HG02610 (cell line): Measurements from ENCODE around the gene C1orf50.
"Not testable (repeated sequence)": the region's sequence is repeated elsewhere in the genome, so short reads cannot be mapped to it uniquely, and the experiment has no call there.

Source experiments
- ATAC-seq: cut with Tn5 transposase; IDR thresholded peaks from one replicate; pipeline ENCODE4 v1.9.1; 2021; ENCODE audit warnings: mild to moderate bottlenecking, moderate library complexity; ENCODE audit not compliant: unreplicated experiment

C1orf50 gene

GRCh38 chr1:42766741-42767509 is at the start of gene C1orf50, which contains the start of gene P3H1:
C1orf50 (plus strand) TSS chr1:42767249; CDS start chr1:42767312, 63 bp downstream.
P3H1 (minus strand) TSS chr1:42767028; CDS start chr1:42766971, 57 bp downstream.
- peak; percentile 92 for ATAC-seq

DNA sequence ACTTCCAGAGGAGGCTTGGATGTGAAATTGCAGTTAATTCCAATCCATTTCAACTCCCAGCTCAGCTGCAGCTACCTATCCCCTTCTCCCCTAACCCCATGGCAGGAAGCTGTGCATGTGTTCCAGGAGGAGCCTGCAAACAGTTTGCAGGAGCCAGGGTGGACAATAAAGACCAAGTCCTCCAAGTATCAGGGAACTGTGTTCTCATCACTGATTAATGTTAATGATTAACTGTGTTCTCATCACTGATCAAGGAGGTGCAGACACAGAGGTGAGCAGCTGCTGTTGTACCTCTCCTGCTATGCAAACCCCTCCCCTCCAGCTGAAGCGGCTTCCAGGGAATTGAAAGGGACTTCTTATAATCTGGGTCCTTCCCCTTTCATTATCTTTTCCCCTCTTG is 46.2 kb upstream of the C1orf50 start:
- ATAC-seq, result no peak

DNA sequence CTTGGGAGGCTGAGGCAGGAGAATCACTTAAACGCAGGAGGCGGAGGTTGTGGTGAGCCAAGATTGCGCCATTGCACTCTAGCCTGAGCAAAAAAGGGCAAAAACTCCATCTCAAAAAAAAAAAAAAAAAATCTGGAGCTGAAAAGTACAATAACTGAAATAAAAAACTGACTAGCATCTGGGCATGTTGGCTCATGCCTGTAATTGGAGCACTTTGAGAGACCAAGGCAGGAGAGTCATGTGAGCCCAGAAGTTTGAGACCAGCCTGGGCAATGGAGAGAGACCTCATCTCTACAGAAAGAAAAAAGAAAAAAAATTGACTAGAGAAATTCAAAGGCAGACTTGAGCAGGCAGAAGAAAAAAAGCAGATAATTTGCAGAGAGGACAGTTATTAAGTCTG is 45.1 kb upstream of the C1orf50 start:
- ATAC-seq, result no peak

DNA sequence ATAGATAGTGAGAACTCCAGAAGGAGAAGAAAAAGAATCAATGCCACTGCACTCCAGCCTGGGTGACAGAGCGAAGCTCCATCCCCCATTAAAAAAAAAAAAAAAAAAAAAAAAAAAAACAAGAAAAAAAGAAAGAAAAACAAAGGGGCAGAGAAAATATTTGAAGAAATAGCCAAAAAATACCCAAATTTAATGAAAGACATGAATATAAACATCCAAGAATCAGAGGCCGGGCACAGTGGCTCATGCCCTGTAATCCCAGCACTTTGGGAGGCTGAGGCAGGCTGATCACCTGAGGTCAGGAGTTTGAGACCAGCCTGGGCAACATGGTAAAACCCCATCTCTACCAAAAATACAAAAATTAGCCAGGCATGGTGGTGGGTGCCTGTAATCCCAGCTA is 44.6 kb upstream of the C1orf50 start:
- not testable (repeated sequence) for ATAC-seq

GRCh38 chr1:42723511-42723910 is 43.5 kb upstream of the C1orf50 start:
- no peak for ATAC-seq

GRCh38 chr1:42725820-42726219 is 41.2 kb upstream of the C1orf50 start:
- not testable (repeated sequence) for ATAC-seq

- ATAC-seq, result no peak
Observed at GRCh38 chr1:42730002-42730401, 37.0 kb upstream of the C1orf50 start.

DNA sequence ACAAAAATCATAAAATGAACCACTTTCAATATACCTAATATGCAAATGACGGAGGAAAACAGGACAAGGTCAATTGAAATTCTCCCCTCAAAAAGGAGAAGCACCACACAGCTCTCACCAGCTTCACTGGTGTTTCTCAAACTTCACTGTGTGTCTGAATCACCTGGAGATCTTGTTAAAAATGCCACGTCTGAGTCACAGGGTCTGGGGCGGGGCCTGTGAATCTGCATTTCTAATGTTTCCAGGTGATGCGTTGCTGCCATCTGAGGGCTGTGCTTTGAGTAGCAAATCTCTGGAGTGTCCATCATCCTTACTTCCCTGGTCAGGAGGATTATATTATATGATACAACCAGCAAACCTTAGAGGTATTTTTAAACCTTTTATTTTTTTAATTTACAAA is 36.1 kb upstream of the C1orf50 start:
- no peak for ATAC-seq

DNA sequence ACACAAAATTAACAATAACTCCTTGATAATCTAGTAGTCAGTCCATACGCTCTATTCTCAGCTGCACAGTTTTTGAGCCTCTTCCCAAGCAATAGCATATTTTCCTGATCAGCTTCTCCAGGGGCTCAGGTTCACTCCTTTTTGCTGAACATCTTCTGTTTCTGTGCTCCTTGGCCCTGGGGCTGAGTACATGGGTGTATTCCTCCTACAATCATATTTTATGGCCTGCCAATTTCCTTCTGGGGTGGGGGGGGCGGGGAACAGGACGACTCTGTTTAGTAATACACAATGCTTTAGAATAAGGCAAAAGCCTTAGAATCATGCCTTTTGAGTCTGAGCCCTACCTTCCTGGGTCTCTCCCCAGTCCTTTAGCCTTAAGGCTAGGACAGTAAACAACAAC is 35.5 kb upstream of the C1orf50 start:
- no peak for ATAC-seq

DNA sequence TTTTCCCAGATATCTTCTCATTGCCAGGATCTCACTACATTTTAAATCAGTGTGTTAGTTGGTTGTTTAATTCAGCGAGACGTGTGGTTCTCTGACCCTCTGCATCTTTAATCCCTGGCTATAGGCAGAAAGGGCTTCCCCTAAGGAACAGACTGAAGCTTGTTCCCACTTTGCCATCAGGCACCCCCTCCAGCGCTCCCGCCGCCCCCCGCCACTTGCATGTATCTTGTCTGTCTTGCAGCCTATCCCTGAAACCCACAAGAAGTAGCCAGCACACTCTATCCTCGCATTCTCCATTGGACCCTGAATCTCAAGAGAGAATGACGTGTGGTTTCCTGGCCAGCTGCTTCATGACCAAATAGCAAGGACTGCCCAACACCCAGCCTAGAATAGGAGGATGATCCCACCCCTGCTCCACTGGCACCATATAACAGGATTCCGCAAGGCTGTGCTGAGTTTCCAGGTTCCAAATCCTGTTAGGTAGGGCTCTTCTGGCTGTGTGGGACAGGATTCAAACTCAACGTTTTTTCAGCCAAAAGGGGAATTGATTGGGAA is 34.8 kb upstream of the C1orf50 start:
- ATAC-seq, result no peak

GRCh38 chr1:42733415-42734200 is 33.4 kb upstream of the C1orf50 start:
- ATAC-seq, result no peak

- no peak for ATAC-seq
Observed at GRCh38 chr1:42734201-42735035, 32.6 kb upstream of the C1orf50 start.

DNA sequence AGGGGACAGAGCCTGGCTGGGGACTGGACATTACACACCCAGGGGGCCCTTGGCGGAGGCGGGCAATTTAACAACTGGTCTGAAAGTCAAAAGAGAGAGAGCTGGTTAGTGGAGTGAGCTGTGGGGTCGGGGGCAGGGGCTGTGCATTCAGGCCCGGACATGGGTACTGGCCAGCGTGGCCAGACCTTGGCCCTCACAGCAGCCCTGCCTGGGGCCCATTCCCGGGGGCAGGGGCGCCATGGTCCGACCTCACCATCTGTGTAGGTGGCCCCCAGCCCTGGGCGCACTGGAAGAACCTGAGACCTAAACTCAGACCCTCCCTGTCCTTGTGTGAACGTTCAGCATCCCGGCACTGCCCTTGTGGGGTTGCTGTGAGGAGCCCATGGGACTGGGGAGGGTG is 32.0 kb upstream of the C1orf50 start:
- no peak for ATAC-seq

DNA sequence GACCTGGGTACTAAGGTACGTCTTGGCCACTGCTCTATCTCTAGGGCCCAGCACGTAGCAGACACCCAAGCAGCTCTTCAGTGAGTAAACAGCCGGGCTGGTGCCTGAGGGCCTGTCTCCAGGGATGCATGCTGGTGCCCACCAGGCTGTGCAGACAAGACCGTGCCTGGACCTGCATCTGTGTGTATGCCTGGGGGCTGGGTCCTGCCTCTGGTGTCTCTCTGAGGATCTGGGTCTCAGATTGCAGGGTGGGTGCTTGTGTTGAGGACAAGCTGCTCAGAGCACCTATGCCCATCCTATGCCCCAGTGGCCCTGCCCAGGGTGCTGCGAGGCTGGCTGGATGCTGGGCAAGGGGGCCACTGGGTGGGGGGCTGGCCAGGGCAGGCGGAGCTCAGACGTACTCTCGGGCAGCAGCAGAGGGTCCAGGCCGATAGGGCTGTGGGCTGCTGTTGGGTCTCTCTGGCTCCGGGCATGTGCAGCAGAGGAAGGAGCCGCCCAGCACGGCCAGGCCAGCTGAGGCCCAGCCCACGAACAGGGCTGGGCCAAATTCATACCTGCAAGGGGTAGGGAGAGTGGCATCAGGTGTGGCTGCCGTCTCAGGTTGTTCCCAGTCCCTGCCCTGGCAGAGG is 31.5 kb upstream of the C1orf50 start:
- ATAC-seq, result no peak

GRCh38 chr1:42736152-42736551 is 30.9 kb upstream of the C1orf50 start:
- no peak for ATAC-seq

DNA sequence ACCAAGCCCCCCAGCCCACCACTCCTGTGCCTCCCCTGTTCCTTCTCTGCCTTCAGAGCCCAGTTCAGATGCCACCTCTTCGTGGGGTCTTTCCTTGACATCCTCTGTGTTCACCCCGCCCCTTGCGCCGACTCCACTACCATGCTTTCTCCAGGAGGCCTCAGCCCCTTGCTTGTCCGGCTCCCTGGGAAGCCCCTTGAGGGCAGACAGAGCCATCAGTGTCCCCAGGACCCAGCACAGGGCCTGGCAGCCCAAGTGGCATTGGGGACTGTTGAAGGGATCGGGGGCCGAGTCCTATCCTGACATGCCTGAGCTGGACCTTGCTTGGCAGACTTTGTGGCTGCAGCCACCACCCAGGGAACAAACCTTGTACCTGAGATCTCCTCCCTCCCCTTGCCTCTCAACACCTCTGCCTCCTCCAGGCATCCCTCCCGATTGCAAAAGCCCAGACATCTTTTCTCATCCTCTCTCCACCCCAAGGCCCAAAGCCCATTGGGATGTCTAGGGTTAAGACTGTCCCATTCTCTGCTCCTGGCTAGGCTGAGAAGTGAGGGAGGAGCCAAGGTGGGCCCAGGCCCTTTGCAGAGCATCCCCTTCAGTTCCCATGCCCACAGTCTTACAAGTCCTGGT is 30.4 kb upstream of the C1orf50 start:
- ATAC-seq, result no peak

- no peak for ATAC-seq
Observed at GRCh38 chr1:42737257-42737656, 29.8 kb upstream of the C1orf50 start.

DNA sequence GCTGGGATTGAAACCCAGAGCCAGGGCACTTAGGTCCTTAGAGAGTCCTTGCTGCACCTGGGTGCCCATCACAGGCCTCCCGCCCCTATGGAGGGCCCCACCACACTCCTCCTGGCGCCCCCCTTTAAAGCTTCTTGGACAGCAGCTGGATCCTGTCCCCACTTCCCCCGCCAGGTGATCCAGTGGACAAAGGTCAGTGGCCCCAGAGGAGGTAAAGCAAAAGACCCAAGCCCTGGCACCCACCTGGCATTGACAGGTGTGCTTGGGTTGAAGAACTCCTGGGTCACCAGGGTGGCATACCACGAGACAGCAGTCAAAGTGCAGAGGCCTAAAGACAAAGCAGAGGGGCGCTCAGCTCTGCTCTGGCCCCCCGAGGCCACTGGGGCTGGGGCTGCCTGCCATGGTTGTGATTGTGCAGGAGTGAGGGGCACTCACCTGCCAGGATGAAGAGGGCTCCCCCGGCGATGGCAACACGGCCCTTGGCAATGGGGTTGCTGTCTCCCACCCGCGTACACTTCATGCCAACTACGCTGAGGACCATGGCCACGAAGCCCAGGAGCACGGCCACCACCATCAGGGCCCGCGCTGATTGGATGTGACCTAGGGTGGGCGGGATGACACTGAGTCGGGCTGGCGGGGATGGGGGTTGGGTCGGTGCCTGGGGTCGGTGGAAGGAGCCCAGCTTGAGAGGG is 28.9 kb upstream of the C1orf50 start:
- ATAC-seq, result no peak

DNA sequence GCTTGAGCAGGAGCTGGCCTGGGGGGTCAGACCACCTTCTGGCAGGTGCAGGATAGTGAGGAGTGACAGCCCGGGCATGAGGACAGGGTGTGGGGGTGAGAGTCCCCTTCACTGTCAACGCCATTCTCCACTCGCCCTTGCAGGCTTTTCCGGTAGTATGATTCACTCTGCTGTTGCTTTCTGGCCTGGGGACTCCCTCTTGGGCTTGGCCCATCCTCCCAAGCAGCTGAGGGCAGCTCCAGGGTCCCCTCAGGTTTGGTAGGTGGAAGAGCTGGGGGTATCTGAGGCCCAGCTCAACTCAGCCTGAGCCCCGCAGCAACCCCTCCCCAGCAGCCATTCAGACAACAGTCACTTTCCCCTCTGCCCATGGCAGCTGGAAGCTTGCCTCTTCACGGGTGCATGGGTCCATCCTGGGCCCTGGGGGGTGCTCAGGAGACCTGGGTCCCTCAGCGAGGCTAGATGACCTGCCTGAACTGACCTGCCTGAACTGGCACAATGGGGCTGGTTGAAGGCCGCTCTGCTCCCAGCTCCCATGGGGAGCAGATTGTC is 28.3 kb upstream of the C1orf50 start:
- ATAC-seq, result no peak
